Effector memory CD4-positive, alpha-beta T cell (primary cell): Measurements from ENCODE around the gene SLC11A1.

Experiments
- DNase-seq, 3 donors: peaks; one replicate each; pipeline ENCODE4 v3.0.0-alpha.2; 2020
- H3K27ac ChIP-seq: 2 replicates; pipeline ENCODE4 v1.7.0; 2013; ENCODE audit warnings: mild to moderate bottlenecking, low read length, moderate library complexity; ENCODE audit not compliant: insufficient read depth, poor library complexity, severe bottlenecking
- H3K27me3 ChIP-seq: replicated peaks from 2 replicates; pipeline ENCODE4 v1.7.0; 2013; ENCODE audit warnings: mild to moderate bottlenecking, low read length; ENCODE audit not compliant: insufficient read depth, control insufficient read depth, poor library complexity, severe bottlenecking
- H3K36me3 ChIP-seq: 2 replicates; pipeline ENCODE4 v1.7.0; 2013; ENCODE audit warnings: mild to moderate bottlenecking, low read length, moderate library complexity; ENCODE audit not compliant: control insufficient read depth, insufficient read depth
- H3K4me1 ChIP-seq: 2 replicates; pipeline ENCODE4 v1.7.0; 2013; ENCODE audit warnings: low read length, mild to moderate bottlenecking; ENCODE audit not compliant: control insufficient read depth, insufficient read depth, poor library complexity, severe bottlenecking
- H3K4me3 ChIP-seq: 2 replicates; pipeline ENCODE4 v1.7.0; 2013; ENCODE audit warnings: low read length, low read depth, mild to moderate bottlenecking; ENCODE audit not compliant: insufficient read depth, poor library complexity, severe bottlenecking
- H3K9me3 ChIP-seq: 2 replicates; pipeline ENCODE4 v1.7.0; 2013; ENCODE audit warnings: mild to moderate bottlenecking, low read length, moderate library complexity; ENCODE audit not compliant: control insufficient read depth

The SLC11A1 gene

GRCh38 chr2:218421027-218421426 lies 39.0 kb downstream of the SLC11A1 start:
- H3K9me3 ChIP-seq = no peaks in the 10 kb centered on the region
- no peaks in the 10 kb centered on the region for H3K27me3 ChIP-seq
- no peaks in the 10 kb centered on the region for H3K36me3 ChIP-seq
- H3K4me1 ChIP-seq = no peaks in the 10 kb centered on the region
- H3K4me3 ChIP-seq = no peak overlapping the region
- DNase-seq = no peak
- no peak overlapping the region for H3K27ac ChIP-seq

GRCh38 chr2:218422403-218423086 lies 40.5 kb downstream of the SLC11A1 start:
- Histone ChIP-seq H3K4me1 (no peaks in the 10 kb centered on the region), H3K4me3 (no peak overlapping the region), H3K9me3 (no peaks in the 10 kb centered on the region)

GRCh38 chr2:218423584-218423983 lies 41.5 kb downstream of the SLC11A1 start:
- no peak overlapping the region for H3K27ac ChIP-seq
- no peaks in the 10 kb centered on the region for H3K27me3 ChIP-seq
- no peaks in the 10 kb centered on the region for H3K36me3 ChIP-seq

More at GRCh38 chr2:218422403-218423086, 40.5 kb downstream of the SLC11A1 start:
- Histone ChIP-seq H3K36me3 (no peaks in the 10 kb centered on the region), H3K27me3 (no peaks in the 10 kb centered on the region), H3K27ac (no peak overlapping the region)
- no peak for DNase-seq

GRCh38 chr2:218425531-218425930 lies 43.5 kb downstream of the SLC11A1 start:
- Histone ChIP-seq H3K36me3 (no peaks in the 10 kb centered on the region), H3K4me3 (no peak overlapping the region), H3K27me3 (no peaks in the 10 kb centered on the region), H3K4me1 (no peaks in the 10 kb centered on the region), H3K27ac (no peak overlapping the region), H3K9me3 (no peaks in the 10 kb centered on the region)
- DNase-seq = no peak

More at GRCh38 chr2:218423584-218423983, 41.5 kb downstream of the SLC11A1 start:
- Histone ChIP-seq H3K9me3 (no peaks in the 10 kb centered on the region), H3K4me1 (no peaks in the 10 kb centered on the region), H3K4me3 (no peak overlapping the region)
- DNase-seq = no peak

GRCh38 chr2:218427741-218428140 lies 45.7 kb downstream of the SLC11A1 start:
- Histone ChIP-seq H3K9me3 (no peaks in the 10 kb centered on the region), H3K36me3 (no peaks in the 10 kb centered on the region), H3K27ac (no peak overlapping the region), H3K4me1 (no peaks in the 10 kb centered on the region), H3K27me3 (no peaks in the 10 kb centered on the region), H3K4me3 (no peak overlapping the region)
- DNase-seq = no peak

- Histone ChIP-seq H3K9me3 (no peaks in the 10 kb centered on the region), H3K4me1 (no peaks in the 10 kb centered on the region), H3K27ac (no peak overlapping the region), H3K4me3 (no peak overlapping the region), H3K27me3 (no peaks in the 10 kb centered on the region), H3K36me3 (no peaks in the 10 kb centered on the region)
- DNase-seq = no peak
Measured at GRCh38 chr2:218428846-218429558, 46.9 kb downstream of the SLC11A1 start.

GRCh38 chr2:218429911-218430692 lies 48.0 kb downstream of the SLC11A1 start:
- H3K36me3 ChIP-seq = no peaks in the 10 kb centered on the region
- no peaks in the 10 kb centered on the region for H3K9me3 ChIP-seq
- H3K4me3 ChIP-seq = no peak overlapping the region
- H3K27ac ChIP-seq = no peak overlapping the region
- DNase-seq = no peak
- H3K4me1 ChIP-seq = no peaks in the 10 kb centered on the region
- no peaks in the 10 kb centered on the region for H3K27me3 ChIP-seq

- Histone ChIP-seq H3K36me3 (no peaks in the 10 kb centered on the region), H3K9me3 (no peaks in the 10 kb centered on the region), H3K4me1 (no peaks in the 10 kb centered on the region), H3K27ac (no peak overlapping the region), H3K4me3 (no peak overlapping the region), H3K27me3 (no peaks in the 10 kb centered on the region)
- DNase-seq = no peak
Measured at GRCh38 chr2:218430721-218431120, 48.6 kb downstream of the SLC11A1 start.

GRCh38 chr2:218431878-218432277 lies 49.8 kb downstream of the SLC11A1 start:
- H3K9me3 ChIP-seq = no peaks in the 10 kb centered on the region
- DNase-seq = no peak

More at GRCh38 chr2:218431878-218432277, 49.8 kb downstream of the SLC11A1 start:
- H3K36me3 ChIP-seq = no peaks in the 10 kb centered on the region
- no peak overlapping the region for H3K4me3 ChIP-seq
- H3K27ac ChIP-seq = no peak overlapping the region
- no peaks in the 10 kb centered on the region for H3K4me1 ChIP-seq
- no peaks in the 10 kb centered on the region for H3K27me3 ChIP-seq
